Measurements from ENCODE around the gene SLC1A4.
"Not testable (repeated sequence)": the region's sequence is repeated elsewhere in the genome, so short reads cannot be mapped to it uniquely, and the experiment has no call there.

SLC1A4 gene

DNA sequence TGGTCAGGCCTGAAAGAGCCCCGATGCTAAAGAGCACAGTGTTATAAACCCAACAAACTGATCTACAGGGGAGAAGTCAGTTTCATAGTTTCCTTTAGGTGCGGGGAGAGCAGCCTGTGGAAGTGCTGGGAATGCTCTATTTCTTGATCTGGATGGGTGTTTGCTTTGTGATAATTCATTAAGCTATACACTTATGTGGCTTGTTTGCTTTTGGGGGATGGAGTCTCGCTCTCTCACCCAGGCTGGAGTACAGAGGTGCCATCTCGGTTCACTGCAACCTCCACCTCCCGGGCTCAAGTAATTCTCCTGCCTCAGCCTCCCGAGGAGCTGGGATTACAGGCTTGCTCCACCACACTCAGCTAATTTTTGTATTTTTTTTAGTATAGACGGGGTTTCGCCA is 37.0 kb downstream of the SLC1A4 start:
- no peak for DNase-seq (ENCODE audit: low read depth in 2 of 2)

DNA sequence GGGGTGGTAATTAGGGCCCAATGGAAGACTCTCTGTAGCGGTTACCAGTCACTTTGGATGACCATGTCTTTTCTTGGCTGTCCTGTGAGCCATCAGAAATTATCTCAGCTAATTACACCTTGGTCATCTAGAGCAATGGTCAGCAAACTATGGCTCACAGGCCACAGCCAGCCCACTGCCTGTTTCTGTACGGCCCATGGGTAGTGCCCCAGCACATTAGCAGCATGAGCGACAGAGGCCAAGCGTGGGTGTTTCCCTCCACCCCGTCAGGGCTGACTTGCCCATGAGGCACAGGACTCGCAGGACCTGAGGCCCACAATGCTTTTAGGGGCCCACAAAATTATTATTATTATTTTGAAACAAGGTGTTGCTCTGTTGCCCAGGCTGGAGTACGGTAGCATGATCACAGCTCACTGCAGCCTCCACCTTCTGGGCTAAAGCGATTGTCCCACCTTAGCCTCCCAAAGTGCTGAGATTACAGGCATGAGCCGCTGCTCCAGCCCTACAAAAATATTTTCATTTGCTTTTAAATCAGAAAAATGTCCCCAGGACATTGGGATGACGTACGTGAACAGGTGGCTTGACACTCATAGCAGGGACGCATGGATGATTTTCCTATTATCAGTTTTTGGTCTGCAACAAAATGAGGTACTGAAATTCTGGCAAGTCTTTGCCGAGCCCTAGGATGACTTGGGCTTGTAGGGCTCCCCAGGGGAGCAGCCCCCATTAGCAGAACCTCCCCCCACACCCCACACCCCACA is 37.7 kb downstream of the SLC1A4 start:
- DNase-seq (ENCODE audit: low read depth in 2 of 2) = no peak

DNA sequence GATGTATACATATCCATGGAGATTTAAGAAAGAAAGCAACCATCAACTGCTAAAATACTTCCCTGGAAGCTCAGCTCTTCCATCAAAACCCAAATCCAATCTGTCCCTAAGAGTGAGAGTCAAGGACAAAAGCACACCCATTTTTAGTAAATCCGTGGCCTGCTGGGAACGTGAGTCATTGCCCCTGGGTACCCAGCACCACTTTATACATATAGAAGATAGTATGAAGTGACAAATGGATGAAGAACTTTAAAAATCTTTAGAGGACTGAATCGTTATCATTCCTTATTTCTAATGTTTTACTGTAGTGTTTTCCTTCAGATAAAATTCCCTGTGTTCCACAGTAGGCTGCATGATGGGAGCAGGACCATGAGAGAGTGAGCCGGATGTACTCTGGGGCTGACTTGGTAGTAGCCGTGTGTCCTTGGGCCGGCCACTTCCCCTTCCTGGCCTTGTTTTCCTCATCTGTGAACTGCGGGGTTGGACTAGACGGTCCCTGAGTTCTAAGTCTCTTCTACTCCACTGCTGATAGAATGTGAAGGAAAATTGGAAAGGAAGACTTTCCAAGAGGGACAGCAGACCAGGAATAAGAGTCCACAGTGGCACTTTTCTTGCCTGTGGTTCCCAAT is 38.5 kb downstream of the SLC1A4 start:
- DNase-seq (ENCODE audit: low read depth in 2 of 2) = no peak

DNA sequence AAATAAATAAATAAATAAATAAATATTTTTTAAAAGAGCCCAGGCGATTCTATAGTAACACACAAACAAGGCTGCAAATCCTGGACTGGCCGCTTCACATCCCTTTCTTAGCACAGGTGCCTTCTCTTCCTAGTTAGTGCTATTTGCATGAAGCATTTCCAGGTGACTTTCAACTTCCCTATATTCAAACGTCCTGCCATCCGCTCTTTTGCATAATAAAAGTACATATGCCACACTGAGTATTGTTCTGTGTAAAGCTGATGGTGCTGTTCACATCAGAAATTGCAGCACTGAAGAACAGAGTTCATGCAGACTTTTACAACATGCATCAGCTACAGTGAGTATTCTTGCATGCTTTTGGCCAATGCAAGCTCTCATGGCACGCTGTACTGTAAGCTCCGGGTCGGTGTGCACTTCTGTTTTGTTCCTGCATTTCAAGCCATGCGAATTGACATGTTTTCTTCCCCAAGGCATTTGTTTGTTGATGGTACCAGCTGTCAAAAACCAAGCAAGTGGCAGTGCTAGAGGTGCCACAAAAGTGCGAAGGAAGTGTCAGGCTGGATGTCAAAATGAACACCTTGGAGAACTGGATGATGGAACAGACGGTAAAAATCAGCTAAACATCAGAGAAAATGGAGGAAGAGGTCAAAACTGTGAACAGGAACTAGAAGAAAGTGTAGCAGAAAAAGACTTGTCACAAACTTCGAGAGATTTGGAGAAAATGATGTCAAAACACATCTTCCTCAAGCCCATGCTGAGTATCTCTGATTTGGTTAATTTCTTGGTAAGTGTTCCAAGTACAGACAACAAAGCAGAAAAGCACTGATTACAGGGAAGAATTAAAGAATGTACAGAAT is 41.5 kb downstream of the SLC1A4 start:
- DNase-seq (ENCODE audit: low read depth in 2 of 2) = no peak

DNA sequence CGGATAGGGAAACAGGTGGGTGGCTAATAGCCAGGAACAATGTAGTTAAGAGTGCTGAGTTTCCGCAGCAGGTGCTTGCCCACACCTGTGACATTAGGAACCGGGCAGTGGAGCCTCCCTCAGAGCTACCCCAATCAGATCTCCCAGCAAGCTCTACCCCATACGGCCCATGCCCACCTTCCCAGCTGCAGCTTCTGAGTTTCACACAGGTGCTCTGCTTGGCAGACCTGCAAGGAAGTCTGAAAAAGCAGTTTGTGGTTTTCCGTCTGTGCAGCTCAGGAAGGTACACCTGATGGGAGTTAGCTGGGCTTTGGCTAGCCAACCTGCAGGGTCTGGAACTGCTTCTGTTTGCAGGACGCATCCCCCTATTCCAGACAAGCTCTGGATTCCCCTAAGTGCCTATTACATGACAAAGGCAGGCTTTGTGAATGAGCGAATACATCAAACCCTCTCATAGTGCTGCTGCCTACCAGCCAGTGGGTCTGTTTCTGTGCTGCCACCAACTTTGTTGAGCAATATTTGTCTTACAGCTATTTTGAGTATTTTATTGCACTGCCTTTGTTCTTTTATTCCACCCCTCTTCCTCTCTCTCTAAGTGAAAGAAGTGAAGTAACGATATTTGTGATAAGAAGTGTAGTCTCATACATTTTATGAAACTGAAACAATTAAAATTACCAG is 42.3 kb downstream of the SLC1A4 start:
- DNase-seq (ENCODE audit: low read depth in 2 of 2) = no peak

DNA sequence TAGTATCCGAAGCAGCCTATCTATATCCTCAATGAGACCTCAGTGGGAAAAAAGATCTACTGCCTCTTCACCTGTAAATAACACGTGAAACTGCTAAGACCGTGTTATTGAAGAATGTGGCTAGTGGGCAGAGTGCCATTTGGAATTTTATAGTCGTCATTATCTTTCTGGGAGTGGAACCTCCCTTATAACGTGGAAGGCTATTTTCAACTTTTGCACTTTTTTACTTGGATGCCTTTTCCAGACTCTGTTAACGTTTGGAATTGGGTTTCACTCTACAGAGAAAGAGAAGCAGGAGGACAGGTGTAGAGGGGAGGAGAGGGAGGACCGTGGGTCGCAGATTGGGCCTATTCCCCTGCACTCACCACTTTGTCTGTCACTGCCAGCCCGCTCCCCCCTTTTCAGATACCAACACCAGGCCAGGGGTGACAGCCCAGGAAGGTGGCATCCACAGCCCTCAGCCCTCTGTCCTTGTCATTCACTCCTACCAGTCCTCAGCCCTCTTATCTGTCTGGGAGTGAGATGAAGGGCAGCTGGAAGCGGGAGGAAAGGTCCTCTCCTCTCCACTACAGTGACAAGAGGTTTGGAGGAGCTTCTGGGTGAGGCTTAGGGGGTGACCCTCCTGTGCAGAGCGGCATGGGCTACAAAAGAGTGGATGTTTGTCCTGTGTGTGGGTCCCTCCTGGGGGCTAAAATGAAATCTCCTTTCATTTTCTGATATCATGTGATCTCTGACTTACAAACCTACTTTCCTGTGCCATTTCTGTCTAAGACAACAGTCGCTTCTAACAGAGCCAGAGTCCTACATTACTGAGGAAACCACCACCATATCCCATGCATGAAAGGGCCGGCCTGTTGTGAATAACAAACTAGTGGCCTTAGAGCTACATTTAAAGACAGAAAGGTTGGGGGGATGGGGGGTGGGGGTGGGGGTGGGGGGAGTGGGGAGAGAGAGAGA is 43.1 kb downstream of the SLC1A4 start:
- DNase-seq (ENCODE audit: low read depth in 2 of 2) = no peak

DNA sequence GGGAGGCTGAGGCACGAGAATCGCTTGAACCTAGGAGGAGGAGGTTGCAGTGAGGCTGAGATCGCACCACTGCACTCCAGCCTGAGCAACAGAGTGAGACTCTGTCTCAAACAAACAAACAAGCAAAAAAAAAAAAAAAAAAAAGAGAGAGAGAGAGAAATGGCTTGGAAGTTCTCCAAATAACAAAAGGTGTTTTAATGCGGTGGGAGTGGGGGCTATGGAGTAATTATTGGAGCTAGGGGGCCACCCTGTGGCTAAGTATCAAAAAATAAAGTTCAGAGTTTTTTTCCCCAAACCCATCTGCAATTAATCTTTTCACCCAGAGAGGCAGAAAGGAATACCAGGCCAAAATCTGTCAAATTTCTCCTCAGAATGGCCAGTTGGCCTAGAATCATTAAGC is 44.0 kb downstream of the SLC1A4 start:
- no peak for DNase-seq (ENCODE audit: low read depth in 2 of 2)

DNA sequence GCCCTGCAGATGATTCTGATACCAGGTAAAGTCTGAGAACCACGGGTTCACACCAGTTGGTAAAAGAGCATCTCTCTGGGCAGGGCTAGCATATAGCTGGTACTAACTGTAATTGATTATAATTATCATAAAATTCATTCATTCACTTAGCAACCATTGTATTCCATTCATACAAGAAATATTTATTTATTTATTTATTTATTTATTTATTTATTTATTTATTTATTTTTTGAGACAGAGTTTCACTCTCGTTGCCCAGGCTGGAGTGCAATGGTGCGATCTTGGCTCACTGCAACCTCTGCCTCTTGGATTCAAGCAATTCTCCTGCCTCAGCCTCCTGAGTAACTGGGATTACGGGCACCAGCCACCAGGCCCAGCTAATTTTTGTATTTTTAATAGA is 44.5 kb downstream of the SLC1A4 start:
- DNase-seq (ENCODE audit: low read depth in 2 of 2) = not testable (repeated sequence)

DNA sequence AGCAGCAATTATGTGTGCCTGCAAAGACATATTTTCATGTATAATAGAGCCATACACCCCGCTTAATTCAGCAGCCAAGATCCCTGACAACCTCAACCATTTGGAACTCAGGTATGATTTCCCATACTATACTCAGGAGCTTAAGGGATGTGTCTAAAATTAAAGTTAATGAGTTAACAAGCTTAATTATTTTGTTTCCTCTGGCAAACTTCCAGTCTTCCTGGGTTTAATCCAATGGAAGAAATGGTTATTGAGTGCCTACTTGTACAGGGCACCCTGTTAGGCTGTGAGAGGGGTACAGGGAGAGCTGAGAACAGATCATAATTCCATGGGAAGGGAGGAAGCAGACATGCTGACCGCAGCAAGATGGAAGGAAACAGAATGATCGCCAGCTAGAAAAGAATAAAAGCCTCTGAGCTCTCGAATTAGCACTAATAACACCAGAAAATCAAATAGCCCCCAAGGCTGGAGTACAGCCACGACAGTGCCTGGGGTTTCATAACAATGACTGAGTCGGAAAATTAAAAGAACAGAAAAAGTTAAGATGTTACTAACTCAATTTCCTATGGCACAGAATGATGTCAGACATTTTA is 46.2 kb downstream of the SLC1A4 start:
- DNase-seq (ENCODE audit: low read depth in 2 of 2) = no peak

DNA sequence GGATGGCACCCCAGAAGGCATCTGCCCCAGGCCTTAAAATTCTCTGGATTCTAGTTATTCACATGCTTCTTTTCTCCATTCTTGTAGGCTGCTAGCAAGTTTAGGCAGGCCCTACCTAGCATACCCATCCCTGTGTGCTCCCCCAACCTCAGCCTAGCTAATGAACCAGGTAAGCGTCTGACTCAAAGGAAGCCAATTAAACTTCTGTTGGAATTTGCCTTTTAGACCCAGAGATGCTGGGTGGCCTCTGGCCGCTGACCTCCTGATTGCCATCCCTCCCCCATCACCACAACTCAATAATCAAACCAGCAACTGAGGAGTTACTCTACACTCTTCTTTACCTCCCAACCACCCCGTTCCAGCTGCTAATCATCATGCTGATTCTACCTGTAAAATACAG is 48.0 kb downstream of the SLC1A4 start:
- DNase-seq (ENCODE audit: low read depth in 2 of 2) = no peak

DNA sequence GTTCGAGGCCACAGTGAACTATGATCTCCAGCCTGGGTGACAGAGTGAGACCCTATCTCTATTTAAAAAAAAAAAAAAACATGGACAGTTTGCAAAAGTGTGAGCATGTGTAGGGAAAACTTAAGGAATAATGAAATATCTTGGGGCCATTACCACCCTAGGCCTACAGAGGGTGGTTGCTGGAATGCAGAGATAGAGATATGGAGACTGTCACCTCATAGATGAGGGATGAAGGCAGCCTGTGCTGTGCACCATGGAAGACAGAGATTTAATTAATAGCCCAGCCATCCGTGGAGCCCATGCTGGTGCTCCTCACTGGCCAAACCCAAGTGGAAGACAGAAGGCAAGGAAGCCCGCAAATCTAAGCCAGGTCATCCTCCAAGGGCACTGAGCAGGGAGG is 50.4 kb downstream of the SLC1A4 start:
- DNase-seq (ENCODE audit: low read depth in 2 of 2) = no peak

DNA sequence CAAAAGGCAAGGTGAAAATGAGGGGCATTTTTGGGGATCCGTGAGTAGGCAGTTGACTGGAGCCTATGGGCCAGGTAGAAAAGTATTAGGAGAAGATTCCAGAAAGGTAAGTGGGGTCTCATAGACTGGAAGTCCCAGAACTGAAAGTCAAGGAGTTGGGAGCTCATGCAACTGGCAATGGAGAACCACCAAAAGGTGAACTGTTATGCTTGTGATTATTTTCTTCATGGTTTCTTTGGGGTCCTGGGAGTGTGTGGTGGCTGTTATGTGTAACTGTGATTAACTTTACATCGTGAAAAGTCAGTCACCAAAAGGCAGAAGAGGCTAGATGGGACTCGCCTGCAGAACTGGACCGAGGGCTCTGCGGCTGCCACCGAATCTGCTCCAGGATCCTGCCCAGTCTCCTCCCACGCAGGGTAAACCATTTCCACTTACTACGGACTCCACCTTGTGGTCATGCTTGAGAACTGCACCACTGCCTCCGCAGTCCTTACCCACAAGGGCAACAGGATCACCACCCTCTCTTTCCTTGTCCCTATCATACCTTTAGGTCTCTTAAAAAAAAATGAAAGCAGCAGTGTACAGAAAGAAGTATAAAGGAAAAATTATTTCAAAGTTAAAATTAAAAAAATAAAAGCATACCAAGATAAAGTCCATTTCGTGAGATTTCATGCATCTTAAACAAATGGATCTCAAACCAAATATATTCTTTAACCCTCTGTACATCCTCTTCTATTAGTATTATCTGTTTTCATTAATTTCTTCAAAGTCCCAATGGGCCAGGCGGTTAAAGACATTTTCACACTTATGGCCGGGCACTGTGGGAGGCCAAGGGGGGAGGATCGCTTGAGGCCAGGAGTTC is 51.4 kb downstream of the SLC1A4 start:
- DNase-seq (ENCODE audit: low read depth in 2 of 2) = peak; percentile 58

DNA sequence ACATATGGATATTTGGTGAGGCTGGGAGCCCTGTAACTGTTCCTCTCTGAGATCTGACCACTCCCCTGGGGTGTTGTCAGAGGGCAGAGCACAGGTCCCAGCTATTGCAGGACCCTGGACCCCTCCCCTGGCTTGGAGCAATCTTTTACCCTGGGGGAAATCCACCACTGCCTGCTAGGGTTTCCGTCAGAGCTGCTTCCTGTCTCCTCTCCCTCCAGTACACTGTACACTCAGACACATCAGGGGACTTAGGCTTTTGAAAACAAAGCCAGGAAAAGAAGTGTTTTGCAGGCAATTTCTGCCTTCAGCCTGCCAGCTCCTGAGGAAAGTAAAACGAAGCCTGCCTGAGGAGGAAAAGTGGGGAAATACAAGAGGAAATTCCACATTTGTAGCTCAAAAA is 53.8 kb downstream of the SLC1A4 start:
- DNase-seq (ENCODE audit: low read depth in 2 of 2) = no peak

DNA sequence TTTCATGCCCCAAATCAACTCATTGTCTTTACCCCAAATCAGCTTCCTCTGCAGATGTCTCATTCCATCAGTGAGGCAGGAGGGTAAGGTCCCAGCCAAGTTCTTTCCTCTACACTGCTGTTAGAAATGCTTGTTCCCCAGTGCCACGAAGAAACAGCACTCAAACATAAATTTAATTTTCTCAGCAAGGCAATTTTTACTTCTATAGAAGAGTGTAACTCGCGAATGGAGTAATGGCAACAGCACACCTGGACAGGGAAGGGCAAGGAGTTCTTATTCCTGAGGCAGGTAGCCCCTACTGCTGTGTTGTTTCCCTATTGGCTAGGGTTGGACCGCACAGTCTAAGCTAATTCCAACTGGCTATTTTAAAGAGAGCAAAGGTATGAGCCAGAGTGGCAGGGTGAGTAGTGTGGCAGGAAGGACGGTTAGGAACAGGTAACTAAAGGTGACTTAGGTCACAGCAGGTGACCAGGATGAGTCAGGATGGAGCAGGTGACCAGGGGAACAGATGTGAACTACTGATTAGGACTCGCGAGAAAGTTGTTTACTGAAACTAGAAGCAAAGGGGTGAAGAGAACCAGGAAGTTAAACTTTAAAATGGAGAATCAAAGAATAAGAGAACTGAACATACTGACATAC is 55.0 kb downstream of the SLC1A4 start:
- no peak for DNase-seq (ENCODE audit: low read depth in 2 of 2)

DNA sequence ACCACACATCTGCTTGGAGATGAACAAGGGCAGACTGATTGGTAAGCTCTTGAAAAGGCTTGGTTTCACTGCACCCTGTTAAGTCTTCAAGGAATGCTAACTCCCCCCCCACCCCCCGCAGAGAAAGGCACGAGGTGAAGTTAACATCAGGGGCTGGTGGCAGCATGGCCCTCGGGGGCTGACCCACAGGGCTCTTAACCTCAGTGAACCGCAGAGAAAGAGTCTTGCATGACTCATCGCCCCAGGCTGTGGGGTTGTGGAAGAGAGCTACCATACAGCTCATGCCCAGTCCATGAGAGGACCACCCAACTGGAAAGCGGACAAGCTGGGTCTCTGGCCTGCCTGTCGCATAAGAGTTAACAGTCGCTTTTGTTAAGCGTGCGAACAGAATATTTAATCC is 56.5 kb downstream of the SLC1A4 start:
- no peak for DNase-seq (ENCODE audit: low read depth in 2 of 2)

DNA sequence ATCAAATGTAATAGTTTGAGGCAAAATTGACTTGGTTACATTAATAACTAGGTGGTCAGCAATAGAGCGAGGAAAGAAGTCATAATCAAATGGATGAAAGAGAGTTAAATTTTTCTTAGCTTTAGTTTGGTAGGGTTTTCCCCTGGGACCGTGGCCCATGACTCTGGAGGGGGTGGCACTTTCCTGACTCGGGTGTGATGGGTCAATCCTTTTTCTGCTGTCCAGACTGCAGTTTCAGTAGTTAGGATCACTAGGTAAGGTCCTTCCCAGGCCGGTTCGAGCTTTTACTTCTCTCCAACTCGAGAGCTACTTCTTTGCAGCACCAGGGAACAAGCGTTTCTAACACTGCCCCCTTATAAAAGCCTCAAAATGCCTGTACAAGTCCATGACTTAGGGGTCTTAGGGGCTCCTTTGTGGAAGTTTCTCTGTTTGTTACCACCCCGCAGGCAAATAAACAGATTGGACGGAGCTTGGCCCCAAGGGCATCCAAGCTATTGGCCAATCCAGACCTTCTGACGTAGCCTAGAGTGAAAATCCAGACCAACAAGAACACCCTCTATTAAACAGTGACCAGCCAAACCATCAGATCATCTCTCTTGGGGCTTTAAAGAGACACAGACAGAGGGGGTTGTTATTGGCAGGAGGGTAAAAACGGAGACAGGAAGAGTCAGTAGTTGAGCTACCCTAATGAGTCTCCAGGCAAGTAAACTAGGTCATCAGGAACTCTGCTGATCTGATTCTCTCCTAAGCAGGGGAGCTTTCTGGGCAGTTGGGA is 57.6 kb downstream of the SLC1A4 start:
- no peak for DNase-seq (ENCODE audit: low read depth in 2 of 2)

DNA sequence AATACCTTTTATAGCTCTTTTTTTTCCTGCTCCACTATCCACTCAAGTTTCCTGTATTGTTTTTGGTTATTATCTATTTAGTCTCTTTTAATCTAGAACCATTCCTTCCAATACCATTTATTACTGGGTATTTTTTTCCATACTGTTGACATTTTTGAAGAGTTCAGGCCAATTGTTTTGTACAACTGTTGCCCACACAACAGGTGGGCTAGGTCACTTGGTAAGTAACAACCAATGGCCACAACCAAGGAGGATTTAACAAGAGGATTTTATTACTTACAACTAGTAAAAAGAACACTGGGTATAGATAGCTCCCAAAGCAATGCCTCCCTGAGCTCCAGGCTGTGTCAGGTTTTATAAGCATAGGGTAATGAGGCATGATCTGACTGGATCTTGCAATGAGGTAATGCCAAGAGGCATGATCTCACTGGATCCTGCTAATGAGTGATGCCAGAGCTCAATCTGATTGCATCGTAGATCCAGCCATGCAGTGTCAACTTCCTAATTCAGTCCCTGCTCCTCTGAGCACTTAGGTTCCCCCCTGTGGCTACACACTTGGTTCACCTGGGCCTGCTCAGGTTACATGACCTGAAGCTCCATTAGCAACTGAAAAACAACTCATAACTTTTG is 59.9 kb downstream of the SLC1A4 start:
- no peak for DNase-seq (ENCODE audit: low read depth in 2 of 2)

DNA sequence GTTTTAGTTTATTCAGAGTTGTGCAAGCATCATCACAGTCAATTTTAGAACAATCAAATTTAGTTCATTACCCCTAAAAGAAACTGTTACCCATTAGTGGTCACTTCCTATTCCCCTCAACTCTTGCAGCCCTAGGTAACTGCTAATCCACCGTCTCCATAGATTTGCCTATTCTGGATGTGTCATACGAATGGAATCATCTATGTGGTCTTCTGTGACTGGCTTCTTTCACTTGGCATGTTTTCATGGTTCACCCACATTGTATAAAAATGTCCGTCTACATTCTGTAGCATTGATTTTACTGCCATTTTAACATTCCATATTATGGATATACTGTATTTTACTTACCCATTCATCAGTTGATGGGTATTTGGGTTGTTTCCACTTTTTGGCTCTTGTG is 61.7 kb downstream of the SLC1A4 start:
- DNase-seq (ENCODE audit: low read depth in 2 of 2) = no peak

All from stimulated activated CD8-positive, alpha-beta memory T cell treated with anti-CD3 and anti-CD28 coated beads, Interleukin-2, amount 100 ng/mL, for 1 hour (primary cell).